HG02938 (cell line): ENCODE results near the gene LARP6.

ENCODE experiments used
- ATAC-seq: cut with Tn5 transposase; IDR thresholded peaks from one replicate; pipeline ENCODE4 v1.9.1; 2021; ENCODE audit warnings: mild to moderate bottlenecking, moderate library complexity; ENCODE audit not compliant: unreplicated experiment

Gene LARP6

DNA sequence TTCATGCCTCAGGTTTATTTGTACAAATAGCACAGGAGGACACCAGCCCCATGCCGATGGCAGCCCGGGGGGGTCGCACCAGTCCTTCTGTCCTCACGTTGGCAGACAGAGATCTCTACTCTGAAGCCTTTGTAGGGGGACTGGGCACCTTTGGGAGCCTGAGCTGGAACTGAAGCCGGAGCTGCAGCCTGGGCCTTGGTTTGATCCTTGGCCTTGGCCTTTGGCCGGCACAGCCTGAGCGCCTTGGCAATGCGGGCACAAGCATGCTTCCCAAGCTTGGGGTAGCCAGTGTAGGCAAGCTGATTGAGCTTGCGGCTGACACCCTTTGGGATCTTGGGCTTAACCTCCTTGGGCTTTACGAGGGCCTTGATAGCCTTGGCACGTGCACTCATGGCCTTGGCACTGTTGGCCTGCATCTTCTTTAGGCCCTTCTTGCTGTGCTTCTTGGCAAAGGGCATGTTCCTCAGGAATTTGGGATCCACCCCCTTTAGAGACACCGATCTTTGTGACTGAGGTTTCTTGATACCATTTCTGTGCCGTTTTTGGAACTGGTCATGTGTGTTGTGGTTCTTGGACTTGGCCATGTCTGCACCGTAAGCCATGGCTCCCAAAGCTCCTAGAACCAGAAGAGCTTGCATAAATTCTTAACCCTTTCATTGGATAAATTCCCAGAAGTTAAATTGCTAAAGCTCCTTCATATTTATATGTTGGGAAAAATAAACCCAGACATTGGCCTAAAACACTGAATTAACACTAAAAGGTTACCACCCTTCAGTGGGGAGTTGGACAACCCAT, 57.2 kb downstream of the LARP6 start:
- no peak for ATAC-seq

DNA sequence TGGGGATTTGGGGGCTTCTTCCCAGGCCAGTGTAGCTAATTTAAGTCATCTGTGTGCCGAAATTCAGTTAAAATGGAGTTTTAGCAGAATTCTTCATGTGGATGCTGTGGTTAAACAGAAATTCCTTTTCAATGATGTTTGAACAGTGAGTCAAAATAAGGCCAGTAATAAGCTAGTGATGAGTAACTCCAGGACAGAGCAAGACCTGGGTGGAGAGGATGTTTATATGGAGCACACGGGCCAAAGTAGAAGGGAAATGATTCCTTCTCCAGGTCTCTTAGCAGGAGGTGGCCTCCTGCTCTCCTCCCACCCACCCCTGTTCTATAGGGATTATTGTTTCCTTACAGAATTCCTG, 58.7 kb downstream of the LARP6 start:
- no peak for ATAC-seq

DNA sequence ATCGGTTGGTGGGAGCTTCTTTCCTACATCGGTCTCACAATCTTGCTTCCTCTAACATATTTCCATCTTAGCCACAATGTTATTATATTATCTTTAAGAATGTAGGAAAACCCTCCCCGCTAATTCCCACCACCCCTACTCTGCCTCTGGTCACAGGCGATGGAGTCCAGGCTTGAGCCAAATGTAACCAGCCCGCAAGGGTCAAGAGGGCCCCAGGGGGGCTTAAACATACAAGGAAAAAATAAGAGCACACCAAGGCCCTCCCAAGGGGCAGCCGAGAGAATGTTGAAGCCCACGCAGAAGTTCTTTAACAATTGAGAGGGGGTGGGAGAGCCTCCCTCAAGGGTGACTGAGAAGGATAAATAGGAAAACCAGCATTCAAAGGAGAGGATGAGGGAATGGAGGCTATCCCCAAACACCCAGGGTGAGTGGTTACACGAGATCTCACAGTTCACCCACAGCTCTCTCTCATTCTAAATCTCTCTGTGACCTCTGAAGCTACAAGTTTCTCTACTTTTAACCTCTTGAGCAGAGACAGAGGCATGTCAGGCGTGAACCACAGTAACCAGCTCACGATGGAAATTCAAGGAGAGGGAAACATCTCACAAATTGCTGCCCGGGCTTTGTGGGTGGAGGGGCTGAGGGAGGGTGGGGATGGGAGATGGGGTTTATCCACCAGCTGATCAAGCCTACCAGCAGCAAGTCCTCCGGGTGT, 59.2 kb downstream of the LARP6 start:
- ATAC-seq = no peak

DNA sequence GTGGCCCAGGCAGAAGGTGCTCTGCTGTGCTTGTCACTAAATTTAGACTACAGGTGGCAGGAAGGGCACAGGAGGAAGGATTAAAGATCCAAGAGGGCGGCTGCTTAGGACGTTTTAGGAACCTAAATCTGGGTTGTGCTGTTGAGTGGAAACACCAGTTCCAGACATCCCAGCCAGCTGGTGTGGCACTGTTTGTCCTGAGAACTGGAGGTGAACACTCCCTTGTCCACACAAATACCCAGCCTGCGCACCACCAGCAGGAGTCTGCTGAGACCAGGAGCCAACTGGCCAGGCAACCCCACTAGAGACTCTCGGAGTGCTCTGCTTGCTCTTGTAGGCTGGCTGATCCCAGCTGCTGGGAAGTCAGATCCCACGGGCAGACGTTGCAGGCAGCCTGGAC, 60.3 kb downstream of the LARP6 start:
- no peak for ATAC-seq

DNA sequence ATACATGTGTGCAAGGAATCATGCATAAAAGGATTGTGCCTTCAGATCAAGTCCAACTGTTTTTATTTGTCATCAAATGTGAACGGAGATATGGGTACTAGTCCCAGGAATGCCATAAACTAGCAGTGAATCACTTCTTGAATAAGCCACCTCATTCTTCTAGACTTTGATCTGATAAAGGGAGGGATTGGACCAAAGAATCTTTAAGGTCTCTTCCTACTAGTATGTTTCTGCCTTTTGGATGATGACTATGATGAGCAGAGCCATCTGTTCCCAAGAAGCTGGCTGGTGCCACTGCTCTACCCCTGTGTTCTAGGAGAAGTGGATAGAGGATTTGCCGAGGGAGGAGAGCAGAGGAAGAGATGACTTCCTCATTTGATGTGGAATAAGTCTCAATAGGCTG, 61.8 kb downstream of the LARP6 start:
- no peak for ATAC-seq

DNA sequence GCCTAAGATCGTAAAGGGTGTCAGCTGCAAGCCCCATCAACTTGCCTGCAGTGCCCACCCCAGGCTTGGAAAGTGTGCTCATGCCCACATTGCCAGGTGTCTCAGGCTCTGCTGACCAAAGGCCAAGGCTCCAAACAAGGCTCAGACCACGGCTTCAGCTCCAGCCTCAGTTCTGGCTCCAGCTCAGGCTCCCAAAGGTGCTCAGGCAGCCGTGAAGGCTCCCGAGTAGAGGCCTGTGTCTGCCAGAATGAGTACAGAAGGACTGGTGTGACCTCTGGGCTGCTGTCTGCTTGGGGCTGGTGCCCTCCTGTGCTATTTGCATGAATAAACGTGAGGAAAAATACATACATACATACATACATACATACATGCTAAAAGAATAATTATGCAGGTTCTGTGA, 62.7 kb downstream of the LARP6 start:
- no peak for ATAC-seq

DNA sequence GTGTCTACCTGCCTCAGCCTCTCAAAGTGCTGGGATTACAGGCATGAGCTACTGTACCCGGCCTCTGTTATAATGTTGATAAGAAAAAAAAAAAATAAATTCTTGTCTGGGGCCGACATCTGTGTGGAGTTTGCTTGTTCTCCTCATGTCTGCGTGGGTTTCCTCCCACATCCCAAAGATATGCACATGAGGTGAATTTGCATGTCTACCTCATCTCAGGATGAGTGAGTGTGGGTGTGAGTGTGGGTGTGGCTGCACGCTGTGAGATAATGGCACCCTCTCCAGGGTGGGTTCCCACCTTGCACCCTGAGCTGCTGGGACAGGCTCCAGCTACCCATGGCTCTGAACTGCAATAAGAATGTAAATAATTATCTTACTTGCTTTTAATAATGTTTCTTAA, 64.7 kb downstream of the LARP6 start:
- no peak for ATAC-seq

DNA sequence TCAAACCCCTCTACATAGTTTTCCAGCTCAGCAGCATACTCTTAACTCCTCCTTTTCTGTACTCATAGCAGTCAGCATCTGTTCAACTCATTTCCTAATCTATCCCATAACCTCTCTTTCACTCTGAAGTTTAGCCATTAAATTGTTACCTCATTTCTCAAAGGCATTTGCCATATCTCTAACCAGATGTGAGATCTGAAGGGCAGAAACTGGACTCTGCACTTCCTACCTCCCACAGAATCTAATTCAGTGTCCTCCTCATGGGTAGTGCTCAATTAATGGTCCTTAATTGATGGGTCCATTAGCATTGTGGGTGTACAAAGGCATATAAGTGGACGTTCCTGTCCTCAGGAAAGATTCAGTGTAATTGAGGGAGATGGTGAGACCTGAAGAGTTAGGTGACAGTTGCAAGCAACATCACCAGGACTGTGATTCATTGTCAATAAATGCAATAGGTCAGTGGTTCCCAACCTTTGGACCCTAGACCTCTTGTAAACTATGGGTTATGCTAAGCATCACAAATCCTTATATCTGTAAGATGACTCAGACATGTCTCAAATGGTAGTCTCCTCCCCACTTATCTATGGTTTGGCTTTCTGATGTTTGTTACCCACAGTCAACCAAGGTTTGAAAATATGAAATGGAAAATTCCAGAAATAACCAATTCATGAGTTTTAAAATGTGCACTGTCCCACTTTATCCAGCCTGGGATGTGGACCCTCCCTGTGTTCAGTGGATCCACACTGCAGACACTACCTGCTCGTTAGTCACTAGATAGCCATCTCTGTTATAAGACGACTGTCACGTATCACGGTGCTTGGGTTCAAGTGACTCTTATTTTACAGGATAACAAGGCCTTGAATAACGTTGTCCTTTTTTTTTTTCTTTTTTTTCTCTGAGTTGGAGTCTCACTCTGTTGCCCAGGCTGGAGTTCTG, 65.6 kb downstream of the LARP6 start:
- no peak for ATAC-seq

DNA sequence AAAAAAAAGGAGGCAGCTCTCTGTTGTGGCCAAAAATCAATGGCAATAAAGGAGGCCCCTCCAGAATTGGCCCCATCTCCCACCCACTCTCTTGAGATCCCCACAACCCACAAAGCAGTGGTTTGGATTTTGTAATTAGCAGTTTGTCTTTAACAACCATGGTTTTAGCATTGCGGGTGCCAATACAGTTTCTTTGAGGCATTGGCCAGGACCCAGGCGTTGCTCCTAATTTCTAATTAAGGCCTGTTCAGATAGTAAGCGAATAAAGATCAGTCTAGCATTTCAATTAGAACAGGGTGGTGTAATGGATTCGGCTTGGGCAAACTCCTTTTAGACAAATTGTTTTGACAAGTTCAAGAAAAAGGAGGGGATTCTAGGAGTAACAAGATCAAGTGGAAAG, 67.0 kb downstream of the LARP6 start:
- ATAC-seq = no peak

DNA sequence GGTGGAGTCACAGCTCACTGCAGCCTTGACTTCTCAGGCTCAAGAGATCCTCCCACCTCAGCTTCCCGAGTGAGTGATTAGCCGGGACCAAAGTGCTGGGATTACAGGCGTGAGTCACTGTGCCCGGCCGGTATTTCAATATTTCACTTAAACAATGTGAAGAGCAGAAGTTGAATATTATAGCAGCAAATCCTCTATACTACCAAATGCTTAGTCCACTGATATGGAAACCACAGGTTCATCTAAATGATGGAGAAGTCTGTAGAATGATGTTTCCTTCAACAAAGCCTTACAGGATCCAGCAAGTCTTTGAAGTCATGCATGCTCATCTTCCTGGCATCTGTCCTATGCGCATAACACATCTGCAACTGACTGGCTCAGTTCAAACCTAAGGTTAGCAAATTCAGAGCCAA, 70.3 kb downstream of the LARP6 start:
- no peak for ATAC-seq

DNA sequence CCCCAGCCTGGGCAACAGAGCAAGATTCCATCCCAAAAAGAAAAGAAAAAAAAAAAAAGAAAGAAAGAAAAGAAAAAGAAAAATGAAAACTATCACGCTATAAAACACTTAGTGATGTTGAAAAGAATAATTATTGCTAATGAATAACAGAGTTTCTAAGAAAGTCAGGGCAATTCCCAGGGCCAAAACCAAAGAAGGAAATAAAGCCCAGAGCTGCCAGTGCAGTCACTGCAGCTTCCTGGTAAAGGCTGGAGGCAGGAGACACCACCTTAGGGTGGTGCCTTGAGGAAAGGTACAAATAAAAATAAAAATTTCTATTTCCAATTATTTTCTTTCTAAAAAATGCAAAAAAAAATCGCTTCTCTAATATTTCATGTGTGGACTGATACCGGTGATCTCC, 70.9 kb downstream of the LARP6 start:
- ATAC-seq = no peak

DNA sequence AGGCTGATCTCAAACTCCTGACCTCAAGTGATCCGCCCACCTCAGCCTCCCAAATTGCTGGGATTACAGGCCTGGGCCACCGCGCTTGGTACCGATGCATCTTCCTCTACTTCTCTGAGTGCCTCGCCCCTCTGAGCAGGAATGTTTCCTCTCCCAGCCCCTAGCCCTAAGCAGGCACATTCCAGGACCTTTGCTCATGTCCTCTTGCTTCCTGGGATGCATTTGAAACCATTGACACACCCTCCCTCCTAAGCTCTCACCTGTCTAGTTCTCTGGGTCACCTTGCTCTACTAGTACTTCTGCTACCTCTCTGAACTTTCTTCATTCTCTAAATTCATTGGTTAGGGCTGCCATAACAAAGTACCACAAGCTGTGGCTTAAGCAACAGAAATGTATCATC, 72.7 kb downstream of the LARP6 start:
- no peak for ATAC-seq
